Nephron (organoid): ENCODE results near the gene DTNB.
A peak's percentile ranks its signal among the peaks of the same experiment; 100 is the strongest.

Experiments used
- H3K27ac Mint-ChIP-seq, 3 experiments: 2 replicates each; pipeline ENCODE4 v1.8.0; 2020; ENCODE audit warnings: mixed read lengths in 3 of 3, mild to moderate bottlenecking in 2 of 3, moderate library complexity in 1 of 3
- H3K27me3 Mint-ChIP-seq: 2 replicates; pipeline ENCODE4 v1.8.0; 2021; ENCODE audit warnings: low read depth, mild to moderate bottlenecking, moderate library complexity, mixed read lengths
- H3K36me3 Mint-ChIP-seq: 2 replicates; pipeline ENCODE4 v1.8.0; 2020; ENCODE audit warnings: low read depth, mixed read lengths
- H3K4me1 Mint-ChIP-seq: 2 replicates; pipeline ENCODE4 v1.8.0; 2020; ENCODE audit warnings: mixed read lengths
- H3K4me3 Mint-ChIP-seq, 3 experiments: 2 replicates each; pipeline ENCODE4 v1.8.0; 2020; ENCODE audit warnings: mild to moderate bottlenecking in 3 of 3, mixed read lengths in 3 of 3, moderate library complexity in 2 of 3
- H3K9me3 Mint-ChIP-seq: 2 replicates; pipeline ENCODE4 v1.8.0; 2020; ENCODE audit warnings: mixed read lengths
- CTCF ChIP-seq, 3 experiments: fragments of 200-600 bp; sonication (generic); IDR thresholded peaks; one replicate each; pipeline ENCODE4 v1.5.0; 2021; ENCODE audit warnings: antibody characterized with exemption in 3 of 3; ENCODE audit not compliant: unreplicated experiment in 3 of 3

Gene DTNB

GRCh38 chr2:25582077-25582830, 91.1 kb downstream of the DTNB start:
- no peak for TF ChIP-seq CTCF (IDR thresholded peaks at IDR 0.05; ENCODE audit: unreplicated experiment in 3 of 3)
- Mint-ChIP-seq H3K27ac (no peak overlapping the region), H3K4me3 (no peak overlapping the region), H3K27me3 (no peaks in the 10 kb centered on the region), H3K9me3 (no peaks in the 10 kb centered on the region), H3K4me1 (peaks cover 16% of the 10 kb centered on the region), H3K36me3 (peaks cover 7% of the 10 kb centered on the region)

GRCh38 chr2:25576596-25576995, 96.8 kb downstream of the DTNB start:
- H3K36me3 Mint-ChIP-seq = peaks cover 24% of the 10 kb centered on the region
- H3K4me3 Mint-ChIP-seq = no peak overlapping the region
- no peak for TF ChIP-seq CTCF (IDR thresholded peaks at IDR 0.05; ENCODE audit: unreplicated experiment in 3 of 3)
- no peaks in the 10 kb centered on the region for H3K9me3 Mint-ChIP-seq
- H3K27ac Mint-ChIP-seq = no peak overlapping the region
- H3K27me3 Mint-ChIP-seq = no peaks in the 10 kb centered on the region
- no peaks in the 10 kb centered on the region for H3K4me1 Mint-ChIP-seq

GRCh38 chr2:25572638-25573037, 100.7 kb downstream of the DTNB start:
- H3K27ac Mint-ChIP-seq = no peak overlapping the region
- TF ChIP-seq CTCF (IDR thresholded peaks at IDR 0.05; ENCODE audit: unreplicated experiment in 3 of 3) = no peak
- peaks cover 7% of the 10 kb centered on the region for H3K4me1 Mint-ChIP-seq
- no peaks in the 10 kb centered on the region for H3K9me3 Mint-ChIP-seq
- H3K27me3 Mint-ChIP-seq = no peaks in the 10 kb centered on the region
- H3K4me3 Mint-ChIP-seq = no peak overlapping the region
- peaks cover 23% of the 10 kb centered on the region for H3K36me3 Mint-ChIP-seq

GRCh38 chr2:25570161-25570845, 103.1 kb downstream of the DTNB start:
- no peak for TF ChIP-seq CTCF (IDR thresholded peaks at IDR 0.05; ENCODE audit: unreplicated experiment in 3 of 3)
- peak overlapping the region in 2 of 3 experiments; percentile 12 to 21 for H3K27ac Mint-ChIP-seq
- H3K27me3 Mint-ChIP-seq = no peaks in the 10 kb centered on the region
- peaks cover 19% of the 10 kb centered on the region for H3K4me1 Mint-ChIP-seq
- no peak overlapping the region for H3K4me3 Mint-ChIP-seq
- no peaks in the 10 kb centered on the region for H3K9me3 Mint-ChIP-seq
- H3K36me3 Mint-ChIP-seq = peaks cover 15% of the 10 kb centered on the region

GRCh38 chr2:25567406-25567805, 106.0 kb downstream of the DTNB start:
- Mint-ChIP-seq H3K27me3 (no peaks in the 10 kb centered on the region), H3K27ac (peak overlapping the region in 2 of 3 experiments; percentile 44 to 46), H3K4me1 (peaks cover 19% of the 10 kb centered on the region), H3K4me3 (no peak overlapping the region), H3K36me3 (peaks cover 6% of the 10 kb centered on the region), H3K9me3 (no peaks in the 10 kb centered on the region)
- TF ChIP-seq CTCF (IDR thresholded peaks at IDR 0.05; ENCODE audit: unreplicated experiment in 3 of 3) = peak; percentile 32 to 41 (median 38)
